CD4-positive, alpha-beta T cell (primary cell): Measurements from ENCODE around the gene AEBP1. TPM values are rescaled to one million over a fixed set of nuclear protein-coding genes. Genes with fewer than 3 reads are reported as not detected.

ENCODE experiments used
- ATAC-seq: fragments of 200-7000 bp; cut with Tn5 transposase; one replicate; pipeline ENCODE4 v1.10.0; 2022; ENCODE audit warnings: mild to moderate bottlenecking; ENCODE audit not compliant: poor library complexity
- CTCF ChIA-PET: fragments of 350-600 bp; sonication (Branson Sonifier 250); formaldehyde crosslinking; loops from one replicate; lab custom pipeline; 2021; ENCODE audit warnings: antibody characterized with exemption, inconsistent platforms; lab: Charles Lee
- POLR2A ChIA-PET: fragments of 350-600 bp; sonication (Branson Sonifier 250); formaldehyde crosslinking; loops from one replicate; lab custom pipeline; 2021; ENCODE audit warnings: antibody characterized with exemption, inconsistent platforms; lab: Charles Lee
- DNase-seq, 14 experiments: peaks; one replicate each; pipeline ENCODE4 v3.0.0-alpha.2; 2013 to 2020; ENCODE audit warnings: mixed read lengths in 2 of 14
- H3K27ac ChIP-seq, 2 donors: one replicate each; pipeline versions ENCODE4 v1.5.1 to v1.7.0; 2013; ENCODE audit warnings: low read length in 2 of 2, low read depth in 1 of 2, mild to moderate bottlenecking in 1 of 2
- H3K27me3 ChIP-seq, 2 experiments: 1 replicate in 1 of 2; 2 replicates in 1 of 2; pipeline versions ENCODE4 v1.6.1 to v1.7.0; 2013; ENCODE audit warnings: low read length in 2 of 2, control low read depth in 1 of 2, mild to moderate bottlenecking in 1 of 2, moderate library complexity in 1 of 2; ENCODE audit not compliant: insufficient read depth in 2 of 2, control insufficient read depth in 1 of 2
- H3K36me3 ChIP-seq: one replicate; pipeline ENCODE4 v1.6.1; 2013; ENCODE audit warnings: low read length, control low read depth; ENCODE audit not compliant: insufficient read depth
- H3K4me1 ChIP-seq: one replicate; pipeline ENCODE4 v1.6.1; 2013; ENCODE audit warnings: low read length, control low read depth; ENCODE audit not compliant: insufficient read depth
- H3K4me3 ChIP-seq: one replicate; pipeline ENCODE4 v1.5.1; 2013; ENCODE audit warnings: mild to moderate bottlenecking, low read length, moderate library complexity
- H3K9me3 ChIP-seq, 2 experiments: 1 replicate in 1 of 2; 2 replicates in 1 of 2; pipeline versions ENCODE4 v1.6.1 to v1.7.0; 2013; ENCODE audit warnings: low read length in 2 of 2, mild to moderate bottlenecking in 2 of 2, control low read depth in 1 of 2, moderate library complexity in 1 of 2; ENCODE audit not compliant: control insufficient read depth in 1 of 2, insufficient read depth in 1 of 2
- H3K27ac Mint-ChIP-seq: one replicate; pipeline ENCODE4 v1.8.0; 2020; ENCODE audit warnings: mixed read lengths
- H3K27me3 Mint-ChIP-seq: one replicate; pipeline ENCODE4 v1.8.0; 2021; ENCODE audit warnings: mixed read lengths
- H3K36me3 Mint-ChIP-seq: one replicate; pipeline ENCODE4 v1.8.0; 2021; ENCODE audit warnings: low read depth, mixed read lengths
- H3K4me1 Mint-ChIP-seq: one replicate; pipeline ENCODE4 v1.8.0; 2021; ENCODE audit warnings: low read depth, mixed read lengths
- H3K4me3 Mint-ChIP-seq: one replicate; pipeline ENCODE4 v1.8.0; 2020; ENCODE audit warnings: mild to moderate bottlenecking, mixed read lengths
- H3K9me3 Mint-ChIP-seq: one replicate; pipeline ENCODE4 v1.8.0; 2020; ENCODE audit warnings: mixed read lengths
- intact Hi-C, 2 experiments: fragments of 100-400 bp; cut with DNase I in 1 of 2; cut with micrococcal nuclease in 1 of 2; formaldehyde crosslinking; loops; one replicate each; pipeline versions ENCODE4 v1.15.1 to v1.9.0; 2023 to 2025; cut with DNase I, micrococcal nuclease
- total RNA-seq, 174 experiments: library from RNA in 2 of 174; stranded (reverse) in 2 of 174; gene quantifications; one replicate each; pipeline ENCODE4 v1.2.3 and lab custom pipeline; 2021 to 2026
- TF ChIP-seq, protein P1 (sequence below): fragments of 200-600 bp; IDR thresholded peaks from one replicate; pipeline ENCODE4 v1.8.0; 2022; ENCODE audit warnings: antibody characterized with exemption, mild to moderate bottlenecking

The AEBP1 gene
- total RNA-seq, 2 experiments from 2014 or later, result 20.3 to 21.3 TPM

DNA sequence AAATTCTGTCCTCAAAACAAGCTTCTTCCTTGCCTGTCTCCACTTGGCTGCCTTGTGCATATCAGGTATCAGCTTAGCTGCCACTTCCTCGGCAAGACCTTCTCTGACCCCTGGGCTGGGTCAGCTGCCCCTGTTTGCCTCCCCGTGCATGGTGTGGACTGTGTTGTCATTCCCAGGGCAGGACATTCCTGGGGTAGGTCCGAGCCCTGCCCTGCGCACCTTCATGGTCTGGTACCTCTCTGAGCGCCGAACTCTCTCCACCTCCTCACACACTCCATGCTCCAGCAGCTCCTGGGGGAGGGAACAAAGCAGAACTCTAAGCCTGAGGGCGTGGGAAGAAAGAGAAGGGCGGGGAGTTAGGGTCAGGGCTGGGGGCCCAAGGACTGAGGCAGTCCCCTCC, 25.6 kb upstream of the AEBP1 start:
- no peaks in the 10 kb centered on the region for H3K9me3 Mint-ChIP-seq
- peaks cover 67% of the 10 kb centered on the region for H3K36me3 Mint-ChIP-seq
- Histone ChIP-seq H3K36me3 (peaks cover 67% of the 10 kb centered on the region), H3K9me3 (no peaks in the 10 kb centered on the region), H3K27ac (no peak overlapping the region), H3K27me3 (no peaks in the 10 kb centered on the region), H3K4me3 (no peak overlapping the region), H3K4me1 (peaks cover 36% of the 10 kb centered on the region)
- intact Hi-C loops, result no loop called here
- H3K27ac Mint-ChIP-seq, result no peak overlapping the region
- ChIA-PET POLR2A (interaction anchor here (0.7 kb wide), 1 partner anchor 35 kb away, joined by 3 read pairs; the partner anchor contains the start of gene DBNL), CTCF (no interaction called here)
- TF ChIP-seq, protein P1, sequence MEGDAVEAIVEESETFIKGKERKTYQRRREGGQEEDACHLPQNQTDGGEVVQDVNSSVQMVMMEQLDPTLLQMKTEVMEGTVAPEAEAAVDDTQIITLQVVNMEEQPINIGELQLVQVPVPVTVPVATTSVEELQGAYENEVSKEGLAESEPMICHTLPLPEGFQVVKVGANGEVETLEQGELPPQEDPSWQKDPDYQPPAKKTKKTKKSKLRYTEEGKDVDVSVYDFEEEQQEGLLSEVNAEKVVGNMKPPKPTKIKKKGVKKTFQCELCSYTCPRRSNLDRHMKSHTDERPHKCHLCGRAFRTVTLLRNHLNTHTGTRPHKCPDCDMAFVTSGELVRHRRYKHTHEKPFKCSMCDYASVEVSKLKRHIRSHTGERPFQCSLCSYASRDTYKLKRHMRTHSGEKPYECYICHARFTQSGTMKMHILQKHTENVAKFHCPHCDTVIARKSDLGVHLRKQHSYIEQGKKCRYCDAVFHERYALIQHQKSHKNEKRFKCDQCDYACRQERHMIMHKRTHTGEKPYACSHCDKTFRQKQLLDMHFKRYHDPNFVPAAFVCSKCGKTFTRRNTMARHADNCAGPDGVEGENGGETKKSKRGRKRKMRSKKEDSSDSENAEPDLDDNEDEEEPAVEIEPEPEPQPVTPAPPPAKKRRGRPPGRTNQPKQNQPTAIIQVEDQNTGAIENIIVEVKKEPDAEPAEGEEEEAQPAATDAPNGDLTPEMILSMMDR, result no peak
- ATAC-seq (no peak), DNase-seq (peak in 1 of 14 experiments; percentile 6)
- peaks cover 26% of the 10 kb centered on the region for H3K4me1 Mint-ChIP-seq
- no peaks in the 10 kb centered on the region for H3K27me3 Mint-ChIP-seq
- no peak overlapping the region for H3K4me3 Mint-ChIP-seq

DNA sequence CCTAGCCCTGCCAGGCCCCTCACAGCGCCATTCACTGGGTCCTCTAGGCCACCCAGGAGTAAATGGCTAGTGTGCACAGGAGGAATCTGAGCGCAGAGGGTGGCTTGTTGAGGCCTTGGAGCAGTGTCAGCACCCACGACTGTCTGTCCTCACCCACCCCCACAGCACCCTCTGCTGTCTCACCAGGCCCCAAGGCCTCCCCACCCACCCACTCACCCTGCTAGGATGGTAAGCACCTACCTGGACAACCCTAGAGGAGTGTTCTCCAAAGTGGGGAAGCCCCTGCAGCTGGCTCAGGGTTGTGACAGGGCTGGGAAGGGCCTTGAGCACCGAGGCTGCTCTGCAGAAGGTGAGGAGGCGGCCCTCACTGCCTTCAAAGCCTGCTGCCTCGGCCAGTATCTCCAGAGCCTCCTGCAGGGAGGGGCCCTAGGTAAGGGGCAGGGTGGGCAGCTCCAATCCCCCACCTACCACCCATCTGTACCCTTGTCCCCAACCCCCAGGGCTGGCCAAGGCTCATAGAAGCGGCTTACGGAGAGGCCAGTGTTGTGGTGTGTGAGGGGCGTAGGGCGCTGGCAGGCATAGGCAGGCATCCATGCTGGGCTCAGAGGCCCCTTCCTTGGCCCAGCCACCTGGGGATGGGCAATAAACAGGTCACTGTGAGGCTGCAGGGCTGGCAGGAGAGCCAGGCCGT, 24.7 kb upstream of the AEBP1 start:
- no peak for ATAC-seq
- TF ChIP-seq, protein P1, result no peak
- DNase-seq, result no peak
- Histone ChIP-seq H3K36me3 (peaks cover 57% of the 10 kb centered on the region), H3K4me3 (no peak overlapping the region), H3K27me3 (no peaks in the 10 kb centered on the region), H3K4me1 (peaks cover 28% of the 10 kb centered on the region), H3K27ac (no peak overlapping the region), H3K9me3 (no peaks in the 10 kb centered on the region)
- ChIA-PET POLR2A (no interaction called here), CTCF (no interaction called here)
- Mint-ChIP-seq H3K27ac (peak overlapping the region; percentile 30), H3K36me3 (peaks cover 62% of the 10 kb centered on the region), H3K4me3 (no peak overlapping the region), H3K4me1 (peaks cover 33% of the 10 kb centered on the region), H3K27me3 (no peaks in the 10 kb centered on the region), H3K9me3 (no peaks in the 10 kb centered on the region)
- intact Hi-C loops, result loop anchor here (5.0 kb wide), 2 partner anchors 32 to 152 kb away; partner anchors contain the start of gene UBE2D4 (in 1 of the 2)

DNA sequence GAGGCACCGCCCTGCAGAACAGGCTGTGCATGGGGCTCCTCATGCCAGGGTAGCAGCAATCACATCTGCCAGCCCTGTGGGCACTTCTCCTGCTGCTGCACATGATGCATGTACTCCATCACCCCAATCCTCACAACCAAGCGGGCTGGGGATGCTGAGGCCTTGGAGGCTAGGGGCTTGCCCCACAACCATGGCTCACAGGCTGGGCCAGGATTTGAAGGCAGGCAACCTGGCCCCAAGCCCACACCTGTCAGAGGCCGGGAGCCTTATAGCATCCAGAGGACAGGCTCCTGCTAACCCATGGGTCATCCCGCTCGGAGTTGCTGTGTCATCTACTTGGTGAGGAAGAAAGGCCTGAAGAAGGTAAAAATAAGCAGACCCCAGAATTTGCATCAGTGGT, 24.0 kb upstream of the AEBP1 start:
- ATAC-seq (no peak), DNase-seq (no peak)
- POLR2A ChIA-PET, result interaction anchor here (1.6 to 2.1 kb wide), 5 partner anchors 8 to 410 kb away, joined by 3 to 16 read pairs (median 11); partner anchors contain the start of genes DBNL and NUDCD3
- no peaks in the 10 kb centered on the region for H3K9me3 ChIP-seq
- Mint-ChIP-seq H3K27me3 (no peaks in the 10 kb centered on the region), H3K27ac (peak overlapping the region; percentile 30), H3K4me3 (peak overlapping the region; percentile 34), H3K36me3 (peaks cover 56% of the 10 kb centered on the region), H3K9me3 (no peaks in the 10 kb centered on the region), H3K4me1 (peaks cover 33% of the 10 kb centered on the region)
- intact Hi-C loops, result loop anchor here (5.0 kb wide), 2 partner anchors 33 to 153 kb away; partner anchors contain the start of gene UBE2D4 (in 1 of the 2)
- peaks cover 28% of the 10 kb centered on the region for H3K4me1 ChIP-seq
- H3K27me3 ChIP-seq, result no peaks in the 10 kb centered on the region
- H3K4me3 ChIP-seq, result no peak overlapping the region
- no peak overlapping the region for H3K27ac ChIP-seq
- peaks cover 57% of the 10 kb centered on the region for H3K36me3 ChIP-seq
- TF ChIP-seq, protein P1, result no peak
- CTCF ChIA-PET, result no interaction called here
